ENCODE results near the gene MYO3B.

The MYO3B gene

DNA sequence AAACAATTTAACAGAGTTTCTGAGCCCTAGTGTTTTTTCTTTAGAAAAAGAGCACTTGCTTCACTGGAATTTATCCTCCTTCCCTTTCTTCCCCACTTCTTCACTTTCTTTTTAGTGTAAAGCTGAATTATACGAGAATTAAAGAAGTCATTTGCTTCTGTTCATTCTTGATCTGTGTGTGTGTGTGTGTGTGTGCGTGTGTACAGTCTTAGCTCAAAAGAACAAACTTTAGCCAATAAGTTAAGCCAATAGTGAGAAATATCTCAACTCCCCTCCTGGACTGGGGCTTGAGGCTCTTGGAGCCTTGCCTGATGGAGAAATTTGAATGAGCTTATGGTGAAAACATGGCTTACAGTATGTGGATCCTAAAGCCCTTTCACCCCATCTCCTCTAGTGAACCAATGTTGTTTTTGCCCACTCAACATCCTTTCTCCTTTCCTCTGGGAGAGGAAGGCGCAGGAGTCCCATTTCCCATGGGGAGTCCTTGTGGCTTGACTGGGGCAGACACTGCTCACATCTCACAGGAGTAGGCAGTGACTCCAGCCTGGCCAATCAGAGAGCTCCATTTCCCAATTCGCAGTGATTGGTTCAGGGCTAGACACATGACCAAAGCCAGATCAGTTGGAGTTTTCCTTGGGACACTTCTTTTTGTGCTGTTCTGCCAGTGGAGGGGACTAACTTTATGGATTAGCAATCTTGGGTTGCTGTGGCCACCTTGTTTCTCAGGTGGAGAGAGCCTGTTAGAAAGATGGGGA lies 16.3 kb upstream of the MYO3B start:
- in situ Hi-C loops (cut with MboI; ENCODE audit: low pct_unique_long_range_greater_than_20kb, low sequenced_read_pairs, unreplicated experiment), result no loop called here
- DNase-seq (ENCODE audit: low spot score), result no peak
- no peak for TF ChIP-seq CTCF (IDR thresholded peaks at IDR 0.05; ENCODE audit: extremely low read depth, insufficient read depth, missing control alignments)

DNA sequence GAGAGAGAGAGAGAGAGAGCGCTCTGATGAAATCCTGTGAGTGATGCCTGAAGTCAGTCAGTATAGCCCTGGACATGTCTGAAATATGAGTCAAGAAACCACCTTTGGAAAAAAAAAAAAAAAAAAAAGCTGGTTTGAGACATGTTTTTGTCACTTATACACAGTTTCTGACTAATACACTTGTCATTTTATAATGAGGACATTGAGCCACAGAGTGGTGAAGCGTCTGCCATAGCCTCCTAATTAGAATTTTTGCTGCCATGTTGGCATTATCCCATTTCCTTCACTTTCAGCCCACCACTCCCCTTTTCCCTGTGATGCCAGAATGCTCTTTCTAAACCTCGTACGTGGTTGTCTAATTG lies 15.7 kb upstream of the MYO3B start:
- DNase-seq (ENCODE audit: low spot score), result no peak

DNA sequence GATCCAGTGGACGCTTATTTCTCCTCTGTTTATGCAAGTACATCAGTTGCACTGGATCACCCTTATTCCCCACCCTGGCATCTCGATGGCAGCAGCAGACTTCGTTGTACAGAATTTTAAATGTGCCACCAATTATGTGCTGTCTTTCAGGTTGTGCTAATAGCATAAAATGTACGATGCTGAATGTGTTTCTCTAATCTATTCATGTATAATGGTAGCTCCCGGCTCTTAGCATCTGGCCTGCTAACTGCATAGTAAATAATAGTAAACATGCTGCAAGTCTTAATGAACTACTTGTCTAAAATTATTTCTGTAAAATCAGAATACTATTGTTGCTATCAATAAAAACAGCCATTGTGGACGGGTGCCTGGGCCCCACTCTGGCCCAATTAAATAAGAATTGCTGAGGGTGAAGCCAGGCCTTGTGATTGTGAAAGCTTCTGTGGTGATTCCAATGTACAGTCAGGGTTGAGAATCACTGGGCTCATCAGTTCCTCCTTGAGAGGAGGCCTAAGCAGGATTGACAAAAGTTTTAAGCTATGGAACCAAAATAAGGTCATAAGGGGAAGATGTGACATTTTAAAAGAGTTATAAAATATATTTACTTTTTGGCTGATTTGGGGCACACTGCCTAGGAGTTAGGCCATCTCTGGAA lies 14.4 kb upstream of the MYO3B start:
- DNase-seq (ENCODE audit: low spot score), result no peak
- TF ChIP-seq CTCF (IDR thresholded peaks at IDR 0.05; ENCODE audit: extremely low read depth, insufficient read depth, missing control alignments), result no peak
- in situ Hi-C loops (cut with MboI; ENCODE audit: low pct_unique_long_range_greater_than_20kb, low sequenced_read_pairs, unreplicated experiment), result no loop called here

More for the DNA sequence above, 15.7 kb upstream of the MYO3B start:
- no peak for TF ChIP-seq CTCF (IDR thresholded peaks at IDR 0.05; ENCODE audit: extremely low read depth, insufficient read depth, missing control alignments)
- in situ Hi-C loops (cut with MboI; ENCODE audit: low pct_unique_long_range_greater_than_20kb, low sequenced_read_pairs, unreplicated experiment), result no loop called here

- in situ Hi-C loops (cut with MboI; ENCODE audit: low pct_unique_long_range_greater_than_20kb, low sequenced_read_pairs, unreplicated experiment), result no loop called here
- no peak for TF ChIP-seq CTCF (IDR thresholded peaks at IDR 0.05; ENCODE audit: extremely low read depth, insufficient read depth, missing control alignments)
- no peak for DNase-seq (ENCODE audit: low spot score)
Measured at GRCh38 chr2:170165129-170165528, 12.8 kb upstream of the MYO3B start.

GRCh38 chr2:170166735-170167134 lies 11.2 kb upstream of the MYO3B start:
- TF ChIP-seq CTCF (IDR thresholded peaks at IDR 0.05; ENCODE audit: extremely low read depth, insufficient read depth, missing control alignments), result no peak
- in situ Hi-C loops (cut with MboI; ENCODE audit: low pct_unique_long_range_greater_than_20kb, low sequenced_read_pairs, unreplicated experiment), result no loop called here
- no peak for DNase-seq (ENCODE audit: low spot score)

- in situ Hi-C loops (cut with MboI; ENCODE audit: low pct_unique_long_range_greater_than_20kb, low sequenced_read_pairs, unreplicated experiment), result no loop called here
- TF ChIP-seq CTCF (IDR thresholded peaks at IDR 0.05; ENCODE audit: extremely low read depth, insufficient read depth, missing control alignments), result no peak
- no peak for DNase-seq (ENCODE audit: low spot score)
Measured at GRCh38 chr2:170170281-170171040, 7.5 kb upstream of the MYO3B start.
